ENCODE results near the gene NSMCE1.

NSMCE1 gene

DNA sequence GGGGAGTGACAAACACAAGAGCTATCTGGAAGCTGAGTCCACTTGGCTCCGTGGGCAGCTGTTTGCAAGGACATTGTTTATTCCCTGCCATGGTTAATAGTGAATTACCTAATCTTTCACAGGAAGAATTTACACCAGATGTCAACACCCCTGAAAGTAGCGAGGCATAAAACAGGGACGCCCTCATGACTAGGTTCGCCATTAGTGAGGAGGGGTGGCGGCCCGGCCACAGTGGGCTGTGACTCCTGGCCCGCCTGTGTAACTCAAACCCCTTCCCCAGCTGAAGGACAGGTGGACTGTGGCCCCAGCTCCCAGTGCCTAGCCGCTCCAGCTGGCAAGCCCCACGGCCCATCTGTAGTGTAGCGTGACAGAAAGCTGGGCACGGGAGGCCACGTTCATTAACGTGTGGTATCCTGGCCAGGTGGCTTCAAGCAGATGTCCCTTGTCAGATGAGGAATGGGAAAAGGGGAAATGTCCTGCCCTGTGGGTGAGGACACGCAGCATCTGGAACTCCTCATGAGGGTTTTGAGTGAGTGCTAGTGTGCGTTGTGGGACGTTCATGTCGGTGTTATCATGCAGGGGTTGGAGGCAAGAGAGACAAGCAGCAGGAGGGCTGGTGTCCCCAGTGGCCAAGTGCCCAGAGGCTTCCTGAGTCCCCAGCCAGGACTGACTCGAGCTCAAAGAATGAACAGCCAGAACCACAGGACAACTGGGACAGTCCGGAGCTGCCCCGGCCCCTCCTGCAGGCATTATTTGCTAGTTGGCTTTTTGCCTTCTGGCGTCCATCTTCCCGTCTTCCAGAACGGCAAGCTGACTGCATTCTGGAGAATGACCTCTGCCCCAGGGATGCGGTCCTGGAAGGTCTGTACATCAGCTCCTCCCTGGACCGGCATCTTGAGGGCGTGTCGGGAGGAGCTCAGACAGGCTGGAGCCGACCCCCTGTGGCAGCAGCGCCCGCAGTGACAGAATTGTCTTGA lies 46.0 kb downstream of the NSMCE1 start:
- Histone ChIP-seq H3K9ac (ENCODE audit: low read length) (no peak overlapping the region), H3F3A (ENCODE audit: insufficient read depth, low read length) (no peaks in the 10 kb centered on the region), H3K4me2 (ENCODE audit: low read length) (no peak overlapping the region), H3K36me3 (ENCODE audit: insufficient read depth, low read length) (peaks cover 21% of the 10 kb centered on the region), H3K79me2 (ENCODE audit: insufficient read depth, low read length) (no peaks in the 10 kb centered on the region), H3K4me3 (ENCODE audit: low read depth, low read length, poor library complexity, severe bottlenecking) (no peak overlapping the region), H3K9me3 (ENCODE audit: low read length) (no peaks in the 10 kb centered on the region), H3K4me1 (ENCODE audit: insufficient read depth, low read length, severe bottlenecking) (peaks cover 28% of the 10 kb centered on the region), H4K20me1 (ENCODE audit: insufficient read depth, low read length) (no peaks in the 10 kb centered on the region), H2AFZ (ENCODE audit: low read length) (no peak overlapping the region), H3K27me3 (ENCODE audit: insufficient read depth, low read length) (no peaks in the 10 kb centered on the region), H3K9me2 (ENCODE audit: low read depth, low read length) (no peaks in the 10 kb centered on the region), H3K27ac (ENCODE audit: low read depth, low read length, poor library complexity, severe bottlenecking) (no peak overlapping the region)
- TF ChIP-seq, protein P1, sequence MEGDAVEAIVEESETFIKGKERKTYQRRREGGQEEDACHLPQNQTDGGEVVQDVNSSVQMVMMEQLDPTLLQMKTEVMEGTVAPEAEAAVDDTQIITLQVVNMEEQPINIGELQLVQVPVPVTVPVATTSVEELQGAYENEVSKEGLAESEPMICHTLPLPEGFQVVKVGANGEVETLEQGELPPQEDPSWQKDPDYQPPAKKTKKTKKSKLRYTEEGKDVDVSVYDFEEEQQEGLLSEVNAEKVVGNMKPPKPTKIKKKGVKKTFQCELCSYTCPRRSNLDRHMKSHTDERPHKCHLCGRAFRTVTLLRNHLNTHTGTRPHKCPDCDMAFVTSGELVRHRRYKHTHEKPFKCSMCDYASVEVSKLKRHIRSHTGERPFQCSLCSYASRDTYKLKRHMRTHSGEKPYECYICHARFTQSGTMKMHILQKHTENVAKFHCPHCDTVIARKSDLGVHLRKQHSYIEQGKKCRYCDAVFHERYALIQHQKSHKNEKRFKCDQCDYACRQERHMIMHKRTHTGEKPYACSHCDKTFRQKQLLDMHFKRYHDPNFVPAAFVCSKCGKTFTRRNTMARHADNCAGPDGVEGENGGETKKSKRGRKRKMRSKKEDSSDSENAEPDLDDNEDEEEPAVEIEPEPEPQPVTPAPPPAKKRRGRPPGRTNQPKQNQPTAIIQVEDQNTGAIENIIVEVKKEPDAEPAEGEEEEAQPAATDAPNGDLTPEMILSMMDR (IDR thresholded peaks at IDR 0.05; ENCODE audit: low read length) = no peak
- no peak for TF ChIP-seq EZH2 (IDR thresholded peaks at IDR 0.05; ENCODE audit: borderline replicate concordance, low read length)

DNA sequence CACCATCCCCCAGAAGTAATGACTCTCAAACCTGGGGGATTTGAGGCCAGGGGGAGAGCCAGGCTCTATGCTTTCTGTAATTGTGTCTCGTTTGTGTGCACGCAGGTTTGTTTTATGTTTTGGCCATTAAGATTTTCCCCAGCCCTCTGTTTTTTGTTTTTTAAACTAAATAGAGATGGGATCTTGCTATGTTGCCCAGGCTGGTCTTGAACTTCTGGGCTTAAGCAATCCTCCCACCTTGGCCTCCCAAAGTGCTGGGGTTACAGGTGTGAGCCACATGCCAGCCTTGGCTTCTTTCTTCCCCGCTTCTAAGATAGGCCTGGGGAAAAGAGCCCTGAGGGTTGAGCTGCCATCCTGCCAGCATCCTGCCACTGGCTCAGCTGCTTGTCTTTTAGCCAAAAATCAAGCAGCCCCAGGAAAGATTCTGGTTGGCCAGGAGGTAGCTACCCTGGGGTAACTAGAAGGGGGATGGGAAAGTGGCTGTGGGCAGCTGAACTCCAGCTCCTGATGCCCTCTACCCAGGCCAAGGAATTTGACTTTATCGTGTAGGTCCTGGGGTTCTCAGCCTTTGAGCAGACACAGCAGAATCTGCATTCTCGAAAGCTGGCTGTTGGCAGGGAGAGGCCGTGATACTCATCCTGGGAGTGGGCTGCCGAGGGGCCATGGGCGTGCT lies 46.9 kb downstream of the NSMCE1 start:
- Histone ChIP-seq H3K27ac (ENCODE audit: low read depth, low read length, poor library complexity, severe bottlenecking) (no peak overlapping the region), H3K4me1 (ENCODE audit: insufficient read depth, low read length, severe bottlenecking) (peaks cover 20% of the 10 kb centered on the region), H3F3A (ENCODE audit: insufficient read depth, low read length) (no peaks in the 10 kb centered on the region), H3K9me2 (ENCODE audit: low read depth, low read length) (no peaks in the 10 kb centered on the region), H3K9ac (ENCODE audit: low read length) (no peak overlapping the region), H3K79me2 (ENCODE audit: insufficient read depth, low read length) (no peaks in the 10 kb centered on the region), H4K20me1 (ENCODE audit: insufficient read depth, low read length) (no peaks in the 10 kb centered on the region), H3K4me2 (ENCODE audit: low read length) (no peak overlapping the region), H3K27me3 (ENCODE audit: insufficient read depth, low read length) (no peaks in the 10 kb centered on the region), H3K9me3 (ENCODE audit: low read length) (no peaks in the 10 kb centered on the region), H3K36me3 (ENCODE audit: insufficient read depth, low read length) (peaks cover 21% of the 10 kb centered on the region), H3K4me3 (ENCODE audit: low read depth, low read length, poor library complexity, severe bottlenecking) (no peak overlapping the region), H2AFZ (ENCODE audit: low read length) (no peak overlapping the region)
- TF ChIP-seq, protein P1 (IDR thresholded peaks at IDR 0.05; ENCODE audit: low read length) = no peak
- no peak for TF ChIP-seq EZH2 (IDR thresholded peaks at IDR 0.05; ENCODE audit: borderline replicate concordance, low read length)

DNA sequence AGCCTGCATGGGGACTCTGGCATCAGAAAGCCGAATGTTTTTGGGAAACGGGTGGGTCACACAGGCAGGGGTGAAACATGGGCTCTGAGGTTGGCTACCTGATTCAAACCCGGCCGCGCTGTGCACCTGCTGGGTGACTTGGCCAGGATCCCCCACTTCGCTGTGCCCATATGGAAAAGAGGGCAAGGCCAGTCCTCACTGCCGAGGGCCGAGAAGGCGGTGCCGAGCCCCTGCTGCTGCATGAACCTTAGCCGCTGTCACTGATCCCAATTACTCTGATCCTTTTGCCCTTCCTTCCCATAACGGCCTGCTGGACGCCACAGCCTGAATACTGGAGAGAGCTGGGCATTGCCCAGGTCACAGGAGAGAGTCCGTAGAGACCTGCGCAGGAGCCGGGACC lies 47.6 kb downstream of the NSMCE1 start:
- Histone ChIP-seq H3K79me2 (ENCODE audit: insufficient read depth, low read length) (no peaks in the 10 kb centered on the region), H3K27me3 (ENCODE audit: insufficient read depth, low read length) (no peaks in the 10 kb centered on the region), H3K4me1 (ENCODE audit: insufficient read depth, low read length, severe bottlenecking) (peaks cover 12% of the 10 kb centered on the region), H3K9me2 (ENCODE audit: low read depth, low read length) (no peaks in the 10 kb centered on the region), H3K27ac (ENCODE audit: low read depth, low read length, poor library complexity, severe bottlenecking) (no peak overlapping the region), H3K36me3 (ENCODE audit: insufficient read depth, low read length) (peaks cover 21% of the 10 kb centered on the region), H2AFZ (ENCODE audit: low read length) (no peak overlapping the region), H3K4me3 (ENCODE audit: low read depth, low read length, poor library complexity, severe bottlenecking) (no peak overlapping the region), H3F3A (ENCODE audit: insufficient read depth, low read length) (no peaks in the 10 kb centered on the region), H4K20me1 (ENCODE audit: insufficient read depth, low read length) (no peaks in the 10 kb centered on the region), H3K9me3 (ENCODE audit: low read length) (no peaks in the 10 kb centered on the region), H3K4me2 (ENCODE audit: low read length) (no peak overlapping the region), H3K9ac (ENCODE audit: low read length) (no peak overlapping the region)
- TF ChIP-seq, protein P1 (IDR thresholded peaks at IDR 0.05; ENCODE audit: low read length) = no peak
- TF ChIP-seq EZH2 (IDR thresholded peaks at IDR 0.05; ENCODE audit: borderline replicate concordance, low read length) = no peak

All from OCI-LY1 (cell line).